PFSK-1 (cell line): ENCODE data around the gene ABHD16B.

Source experiments
- FOXP2 ChIP-seq: optimal IDR thresholded peaks from 2 replicates; pipeline ENCODE3; 2011; ENCODE audit warnings: borderline replicate concordance, control low read depth, inconsistent platforms; ENCODE audit not compliant: insufficient read depth; ENCODE audit errors: extremely low read length, extremely low read depth
- POLR2AphosphoS5 ChIP-seq: IDR thresholded peaks from 2 replicates; pipeline ENCODE4 v1.6.1; 2012; ENCODE audit warnings: low read depth, mild to moderate bottlenecking, control low read depth, low read length, moderate library complexity
- SIN3A ChIP-seq: IDR thresholded peaks from 2 replicates; pipeline ENCODE4 v1.6.1; 2012; ENCODE audit warnings: mild to moderate bottlenecking, low read length, moderate library complexity, borderline replicate concordance; ENCODE audit not compliant: insufficient read depth
- TAF1 ChIP-seq: IDR thresholded peaks from 2 replicates; pipeline ENCODE4 v1.6.1; 2012; ENCODE audit warnings: low read length, control low read depth, borderline replicate concordance; ENCODE audit not compliant: insufficient read depth

- TF ChIP-seq POLR2AphosphoS5 (no peak), FOXP2 (no peak), TAF1 (no peak), SIN3A (no peak)
Measured at GRCh38 chr20:63844511-63844991, 16.7 kb upstream of the ABHD16B start.
